ENCODE measurements around the gene LSAMP. TPM values are rescaled to one million over a fixed set of nuclear protein-coding genes. Genes with fewer than 3 reads are reported as not detected.

LSAMP gene
- total RNA-seq, 6 donors from 2014 or later, result 7.1 to 28.1 (median 13.4) TPM

GRCh38 chr3:116154389-116154788 lies 290.9 kb downstream of the LSAMP start:
- no peaks in the 10 kb centered on the region for H3K9me3 ChIP-seq
- ATAC-seq (ENCODE audit: low FRiP score in 2 of 2) (no peak), DNase-seq (no peak)
- TF ChIP-seq EP300 (IDR thresholded peaks at IDR 0.05) (no peak), POLR2A (IDR thresholded peaks at IDR 0.05) (no peak), CTCF (IDR thresholded peaks at IDR 0.05) (no peak), POLR2AphosphoS5 (IDR thresholded peaks at IDR 0.05) (no peak)
- 57 to 61% methylated on average over 2 of the region's 2 CpGs for WGBS, 2 donors
- H3K36me3 ChIP-seq, result no peaks in the 10 kb centered on the region
- no peak overlapping the region for H3K27ac ChIP-seq
- no peak overlapping the region for H3K4me3 ChIP-seq
- no peaks in the 10 kb centered on the region for H3K27me3 ChIP-seq
- H3K4me1 ChIP-seq, result no peaks in the 10 kb centered on the region

- DNase-seq (no peak), ATAC-seq (ENCODE audit: low FRiP score in 2 of 2) (no peak)
- H3K9me3 ChIP-seq, result no peaks in the 10 kb centered on the region
- H3K27me3 ChIP-seq, result no peaks in the 10 kb centered on the region
- H3K4me1 ChIP-seq, result no peaks in the 10 kb centered on the region
- H3K27ac ChIP-seq, result no peak overlapping the region
- TF ChIP-seq EP300 (IDR thresholded peaks at IDR 0.05), result no peak
- TF ChIP-seq CTCF (IDR thresholded peaks at IDR 0.05), result no peak
- TF ChIP-seq POLR2AphosphoS5 (IDR thresholded peaks at IDR 0.05), result no peak
- TF ChIP-seq POLR2A (IDR thresholded peaks at IDR 0.05), result no peak
- H3K36me3 ChIP-seq, result no peaks in the 10 kb centered on the region
- WGBS, 2 donors, result 67 to 68% methylated on average over 3 of the region's 3 CpGs
- H3K4me3 ChIP-seq, result no peak overlapping the region
Observed at GRCh38 chr3:116153174-116153573, 292.1 kb downstream of the LSAMP start.

GRCh38 chr3:116150655-116151167 lies 294.6 kb downstream of the LSAMP start:
- H3K4me3 ChIP-seq, result no peak overlapping the region
- no peak for ATAC-seq (ENCODE audit: low FRiP score in 2 of 2)
- no peak overlapping the region for H3K27ac ChIP-seq
- no peaks in the 10 kb centered on the region for H3K27me3 ChIP-seq
- peaks cover 0 to 6% (median 2%) of the 10 kb centered on the region in 4 donors for H3K9me3 ChIP-seq
- TF ChIP-seq EP300 (IDR thresholded peaks at IDR 0.05), result no peak
- no peak for TF ChIP-seq POLR2A (IDR thresholded peaks at IDR 0.05)
- no peak for TF ChIP-seq CTCF (IDR thresholded peaks at IDR 0.05)
- no peak for TF ChIP-seq POLR2AphosphoS5 (IDR thresholded peaks at IDR 0.05)
- no peaks in the 10 kb centered on the region for H3K36me3 ChIP-seq
- no peaks in the 10 kb centered on the region for H3K4me1 ChIP-seq
- WGBS, 2 donors, result 50 to 53% methylated on average over 1 of the region's 1 CpG
- no peak for DNase-seq

- H3K27ac ChIP-seq, result no peak overlapping the region
- ATAC-seq (ENCODE audit: low FRiP score in 2 of 2) (no peak), DNase-seq (no peak)
- H3K36me3 ChIP-seq, result no peaks in the 10 kb centered on the region
- peaks cover 2 to 11% (median 6%) of the 10 kb centered on the region in 4 donors for H3K9me3 ChIP-seq
- TF ChIP-seq EP300 (IDR thresholded peaks at IDR 0.05) (no peak), CTCF (IDR thresholded peaks at IDR 0.05) (no peak), POLR2AphosphoS5 (IDR thresholded peaks at IDR 0.05) (no peak), POLR2A (IDR thresholded peaks at IDR 0.05) (no peak)
- WGBS, 2 donors, result 74 to 80% methylated on average over 7 of the region's 7 CpGs
- H3K27me3 ChIP-seq, result no peaks in the 10 kb centered on the region
- no peak overlapping the region for H3K4me3 ChIP-seq
- no peaks in the 10 kb centered on the region for H3K4me1 ChIP-seq
Observed at GRCh38 chr3:116148881-116149851, 296.1 kb downstream of the LSAMP start.
